Neutrophil (primary cell): Measurements from ENCODE around the gene CYP17A1.

Source experiments
- H3K27ac ChIP-seq: fragments of 200-600 bp; sonication (generic); 2 replicates; pipeline ENCODE4 v1.5.1; 2016; ENCODE audit warnings: mild to moderate bottlenecking, moderate library complexity
- H3K27me3 ChIP-seq: fragments of 200-600 bp; sonication (generic); 2 replicates; pipeline ENCODE4 v1.6.0; 2016; ENCODE audit warnings: mild to moderate bottlenecking
- H3K36me3 ChIP-seq: fragments of 200-600 bp; sonication (generic); 2 replicates; pipeline ENCODE4 v1.5.1; 2017
- H3K4me1 ChIP-seq, 2 experiments: fragments of 200-600 bp in 1 of 2; sonication (generic) in 1 of 2; 1 replicate in 1 of 2; 2 replicates in 1 of 2; pipeline versions ENCODE4 v1.5.1 to v1.6.1; 2013 to 2016; ENCODE audit warnings: low read depth in 1 of 2, low read length in 1 of 2, mild to moderate bottlenecking in 1 of 2, moderate library complexity in 1 of 2; ENCODE audit not compliant: control insufficient read depth in 1 of 2, insufficient read depth in 1 of 2
- H3K4me3 ChIP-seq, 2 experiments: fragments of 200-600 bp in 1 of 2; sonication (generic) in 1 of 2; 1 replicate in 1 of 2; 2 replicates in 1 of 2; pipeline ENCODE4 v1.5.1; 2013 to 2016; ENCODE audit warnings: low read depth in 1 of 2, low read length in 1 of 2, mild to moderate bottlenecking in 1 of 2, moderate library complexity in 1 of 2
- H3K9me3 ChIP-seq: fragments of 200-600 bp; sonication (generic); 2 replicates; pipeline ENCODE4 v1.5.1; 2016
- TF ChIP-seq, protein P1 (sequence below): fragments of 200-600 bp; sonication (generic); IDR thresholded peaks from 2 replicates; pipeline ENCODE4 v1.5.1; 2016; ENCODE audit warnings: antibody characterized with exemption

CYP17A1 gene

GRCh38 chr10:102870221-102870620 is 33.0 kb upstream of the CYP17A1 start:
- peaks cover 0 to 6% of the 10 kb centered on the region in 2 experiments for H3K4me1 ChIP-seq
- no peak overlapping the region for H3K4me3 ChIP-seq
- TF ChIP-seq, protein P1, sequence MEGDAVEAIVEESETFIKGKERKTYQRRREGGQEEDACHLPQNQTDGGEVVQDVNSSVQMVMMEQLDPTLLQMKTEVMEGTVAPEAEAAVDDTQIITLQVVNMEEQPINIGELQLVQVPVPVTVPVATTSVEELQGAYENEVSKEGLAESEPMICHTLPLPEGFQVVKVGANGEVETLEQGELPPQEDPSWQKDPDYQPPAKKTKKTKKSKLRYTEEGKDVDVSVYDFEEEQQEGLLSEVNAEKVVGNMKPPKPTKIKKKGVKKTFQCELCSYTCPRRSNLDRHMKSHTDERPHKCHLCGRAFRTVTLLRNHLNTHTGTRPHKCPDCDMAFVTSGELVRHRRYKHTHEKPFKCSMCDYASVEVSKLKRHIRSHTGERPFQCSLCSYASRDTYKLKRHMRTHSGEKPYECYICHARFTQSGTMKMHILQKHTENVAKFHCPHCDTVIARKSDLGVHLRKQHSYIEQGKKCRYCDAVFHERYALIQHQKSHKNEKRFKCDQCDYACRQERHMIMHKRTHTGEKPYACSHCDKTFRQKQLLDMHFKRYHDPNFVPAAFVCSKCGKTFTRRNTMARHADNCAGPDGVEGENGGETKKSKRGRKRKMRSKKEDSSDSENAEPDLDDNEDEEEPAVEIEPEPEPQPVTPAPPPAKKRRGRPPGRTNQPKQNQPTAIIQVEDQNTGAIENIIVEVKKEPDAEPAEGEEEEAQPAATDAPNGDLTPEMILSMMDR = no peak
- H3K36me3 ChIP-seq = no peaks in the 10 kb centered on the region
- no peaks in the 10 kb centered on the region for H3K9me3 ChIP-seq
- no peak overlapping the region for H3K27ac ChIP-seq
- H3K27me3 ChIP-seq = peaks cover 73% of the 10 kb centered on the region

- TF ChIP-seq, protein P1 = no peak
- Histone ChIP-seq H3K36me3 (no peaks in the 10 kb centered on the region), H3K27ac (no peak within 1 kb of the TSS), H3K27me3 (peaks cover 68% of the 10 kb centered on the region), H3K9me3 (no peaks in the 10 kb centered on the region), H3K4me1 (peaks cover 0 to 6% of the 10 kb centered on the region in 2 experiments), H3K4me3 (no peak within 1 kb of the TSS)
These were observed 32.3 kb upstream of the CYP17A1 start, which contains the start of gene AS3MT for GRCh38 chr10:102869258-102870198. Gene AS3MT (plus strand): TSS chr10:102869470. CDS start chr10:102869593, 123 bp downstream.

- peaks cover 62% of the 10 kb centered on the region for H3K27me3 ChIP-seq
- H3K4me3 ChIP-seq = no peak overlapping the region
- H3K4me1 ChIP-seq = peaks cover 0 to 6% of the 10 kb centered on the region in 2 experiments
- H3K27ac ChIP-seq = no peak overlapping the region
- no peaks in the 10 kb centered on the region for H3K36me3 ChIP-seq
- TF ChIP-seq, protein P1 = no peak
- H3K9me3 ChIP-seq = no peaks in the 10 kb centered on the region
These were observed 31.7 kb upstream of the CYP17A1 start for GRCh38 chr10:102868911-102869257.

- no peak overlapping the region for H3K27ac ChIP-seq
- peaks cover 31% of the 10 kb centered on the region for H3K27me3 ChIP-seq
- no peak overlapping the region for H3K4me3 ChIP-seq
- H3K9me3 ChIP-seq = no peaks in the 10 kb centered on the region
- peaks cover 12% of the 10 kb centered on the region for H3K36me3 ChIP-seq
- peaks cover 0 to 6% of the 10 kb centered on the region in 2 experiments for H3K4me1 ChIP-seq
- TF ChIP-seq, protein P1 = no peak
These were observed 28.4 kb upstream of the CYP17A1 start for GRCh38 chr10:102865620-102866019.

DNA sequence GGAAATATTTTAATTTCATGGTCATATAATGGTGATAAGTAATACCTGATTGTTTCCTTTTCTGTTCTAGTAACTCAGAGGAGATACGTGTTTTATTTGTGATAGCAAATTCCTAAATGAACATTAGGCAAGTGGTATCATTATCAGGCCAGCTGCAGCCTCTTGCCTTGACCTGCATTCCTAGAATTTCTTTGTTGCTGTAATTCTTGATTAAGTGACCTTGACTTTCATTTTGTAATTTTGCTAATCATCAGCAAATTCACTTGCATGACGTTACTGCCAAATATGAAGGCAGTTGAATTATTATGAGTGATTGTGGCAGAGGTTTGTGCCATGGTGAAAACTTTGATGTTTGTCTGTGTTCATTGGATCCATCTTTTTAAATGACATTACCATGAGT is 26.4 kb upstream of the CYP17A1 start:
- Histone ChIP-seq H3K27ac (no peak overlapping the region), H3K36me3 (peaks cover 17% of the 10 kb centered on the region)
- TF ChIP-seq, protein P1 = no peak

More for the DNA sequence above, 26.4 kb upstream of the CYP17A1 start:
- Histone ChIP-seq H3K4me1 (no peaks in the 10 kb centered on the region), H3K27me3 (peaks cover 12% of the 10 kb centered on the region), H3K9me3 (no peaks in the 10 kb centered on the region), H3K4me3 (no peak overlapping the region)
